GM18526 (cell line): ENCODE data around the gene TNS2.

Experiments used
- POLR2A ChIP-seq: IDR thresholded peaks from 3 replicates; pipeline ENCODE4 v1.6.1; 2011; ENCODE audit not compliant: insufficient read length; ENCODE audit errors: extremely low read depth

The TNS2 gene

DNA sequence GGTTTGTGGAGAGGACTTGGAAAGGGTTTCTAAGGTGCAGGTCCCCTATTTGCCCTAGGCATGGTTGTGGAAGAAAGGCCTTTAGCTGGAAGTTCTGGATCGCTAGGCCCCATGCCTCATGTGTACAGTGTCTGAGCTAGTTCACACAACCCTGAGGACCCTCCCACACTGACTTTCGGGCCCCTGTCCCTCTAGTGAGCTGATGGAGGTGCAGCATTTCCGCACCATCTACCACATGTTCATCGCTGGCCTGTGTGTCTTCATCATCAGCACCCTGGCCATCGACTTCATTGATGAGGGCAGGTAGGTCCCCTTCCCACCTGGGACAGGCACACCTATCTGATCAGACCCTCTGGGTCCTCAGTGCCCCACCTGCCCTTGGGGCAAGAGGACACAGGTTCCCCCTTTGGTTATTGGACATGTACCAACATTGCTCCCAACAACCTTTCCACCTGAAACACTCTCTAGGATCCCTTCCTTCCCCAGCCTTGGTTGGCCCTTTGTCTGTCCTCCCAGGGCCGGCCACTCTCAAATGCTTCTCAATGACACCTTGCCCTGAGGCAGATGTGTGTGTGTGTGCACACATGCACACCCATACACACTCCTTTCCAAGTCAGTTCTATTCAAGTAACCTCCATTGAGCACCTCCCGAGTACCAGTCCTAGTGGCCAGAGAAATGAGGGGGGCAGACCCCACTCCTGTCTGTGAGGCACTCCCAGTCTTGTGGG is 56.0 kb downstream of the TNS2 start:
- no peak for TF ChIP-seq POLR2A

DNA sequence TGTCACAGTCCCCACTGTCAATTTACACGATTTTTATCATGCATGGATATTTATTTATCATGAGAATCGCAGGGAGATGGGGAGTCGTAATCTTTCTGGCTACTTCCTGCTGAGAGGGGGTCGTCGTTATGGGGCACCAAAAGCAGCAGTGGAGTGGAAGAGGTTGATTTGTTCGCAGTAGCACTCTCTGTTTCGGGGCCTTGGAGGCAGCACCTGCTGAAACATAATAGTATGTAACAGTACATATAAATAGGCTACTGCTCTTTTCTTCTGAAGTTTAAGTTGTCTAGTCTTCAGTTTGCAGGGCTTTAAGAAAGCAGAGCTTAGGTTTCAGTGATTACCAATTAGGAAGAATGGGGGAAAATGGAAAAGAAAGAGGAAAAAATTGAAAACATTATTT is 57.3 kb downstream of the TNS2 start:
- no peak for TF ChIP-seq POLR2A

DNA sequence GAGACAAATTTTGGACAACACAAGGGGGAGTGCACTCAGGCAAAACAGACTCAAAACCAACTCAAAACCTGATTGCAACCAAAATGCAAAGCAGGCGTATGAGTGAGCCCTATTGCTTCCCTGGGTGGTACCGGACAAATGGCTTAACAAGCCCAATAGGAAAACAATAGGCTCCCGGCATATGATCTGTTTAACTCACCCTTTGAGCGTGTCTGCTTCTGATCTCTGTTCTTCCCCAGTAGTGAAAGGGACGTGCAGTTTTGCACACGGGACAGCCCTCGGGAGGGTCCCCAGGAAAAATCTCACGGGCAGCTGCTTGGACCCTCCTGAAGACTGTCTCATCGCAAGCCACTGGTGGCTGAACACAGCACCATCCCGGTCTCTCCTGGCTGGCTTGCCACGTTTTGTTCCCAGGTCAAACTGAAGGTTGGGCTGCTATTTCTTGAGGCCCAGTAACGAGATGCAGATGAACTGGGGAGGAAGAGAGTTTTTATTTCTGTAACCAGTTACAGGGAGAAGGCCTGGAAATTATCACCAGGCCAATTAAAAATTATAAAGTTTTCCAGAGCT is 63.4 kb downstream of the TNS2 start:
- TF ChIP-seq POLR2A = no peak

DNA sequence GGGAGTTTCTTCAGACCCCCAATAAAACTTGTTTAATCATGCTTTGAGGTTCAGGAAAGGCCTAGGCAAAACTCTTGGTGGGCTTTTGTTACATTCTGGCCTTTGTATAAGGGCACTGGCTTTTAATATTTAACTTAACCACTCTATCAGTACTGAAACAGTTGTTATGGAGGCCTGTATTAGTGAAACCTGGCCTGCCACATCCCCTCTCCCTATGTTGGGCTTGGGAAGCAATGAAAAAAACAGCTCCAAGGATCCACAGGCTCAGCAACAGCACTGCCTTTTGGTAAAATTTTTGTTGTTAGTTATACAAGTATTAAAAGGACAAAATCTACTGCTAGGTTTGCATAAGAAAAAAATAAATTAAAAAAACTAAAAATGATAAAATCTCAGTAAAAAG is 64.1 kb downstream of the TNS2 start:
- TF ChIP-seq POLR2A = no peak
